Measurements from ENCODE around the gene RWDD4.

Gene RWDD4

DNA sequence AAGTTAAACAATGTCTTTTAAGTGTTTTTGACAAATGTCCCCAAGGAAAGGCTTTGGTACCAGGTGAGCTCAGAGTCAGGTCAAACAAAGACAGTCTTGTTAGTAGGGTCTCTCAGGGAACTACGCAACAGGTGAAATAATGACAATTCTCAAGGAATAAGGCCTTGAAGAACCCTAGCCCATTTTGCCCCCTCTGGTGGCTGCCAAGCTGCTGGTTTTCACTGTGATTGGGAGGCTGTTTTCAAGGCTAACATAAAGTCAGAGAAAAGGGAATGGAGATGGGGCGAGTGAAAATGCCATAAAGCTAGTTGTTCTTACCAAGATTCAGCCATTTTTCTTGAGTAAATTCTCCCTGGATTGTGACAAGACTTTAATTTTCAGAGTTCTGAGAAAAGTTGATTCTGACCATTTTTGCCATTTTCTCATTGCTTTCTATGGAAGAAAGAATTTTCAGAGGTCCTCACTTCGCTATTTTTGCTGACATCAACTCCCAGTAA, 58.7 kb downstream of the RWDD4 start:
- DNase-seq (ENCODE audit: low read depth, low spot score): peak; percentile 41

DNA sequence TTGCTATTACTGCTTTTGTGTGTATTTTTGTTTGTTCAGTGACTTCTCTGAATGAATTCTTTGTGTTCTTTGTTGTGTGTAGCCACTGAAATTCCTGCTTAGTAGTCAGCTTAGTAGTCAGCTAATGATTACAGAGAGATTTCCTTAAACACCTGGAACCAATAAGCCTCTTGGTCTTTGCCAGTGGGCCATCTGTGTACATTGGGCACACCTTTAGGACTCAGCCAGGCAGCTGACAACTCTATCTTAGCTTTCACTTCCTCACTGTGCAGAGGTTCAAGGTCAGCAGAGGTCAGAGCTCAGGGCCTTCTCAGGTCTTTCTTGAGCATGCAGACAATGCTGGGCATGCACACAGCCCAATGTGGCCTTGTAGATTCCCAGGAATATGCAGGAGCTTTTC, 59.3 kb downstream of the RWDD4 start:
- no peak for DNase-seq (ENCODE audit: low read depth, low spot score)

DNA sequence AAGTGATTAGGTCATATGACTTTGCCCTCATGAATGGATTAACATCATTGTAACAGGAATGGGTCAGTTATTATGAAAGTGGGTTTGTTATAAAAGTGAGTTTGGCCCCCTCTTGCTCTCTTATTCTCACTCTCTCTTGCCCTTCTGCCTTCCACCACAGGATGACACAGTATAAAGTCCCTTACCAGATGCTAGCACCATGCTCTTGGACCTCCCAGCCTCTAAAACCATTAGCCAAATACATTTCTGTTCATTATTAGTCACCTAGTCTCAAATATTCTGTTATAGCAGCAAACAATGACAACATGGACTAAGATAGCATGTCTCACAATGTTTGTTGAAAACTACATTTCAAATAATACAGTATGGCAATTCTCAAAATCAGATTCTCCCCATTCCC, 59.7 kb downstream of the RWDD4 start:
- no peak for DNase-seq (ENCODE audit: low read depth, low spot score)

GRCh38 chr4:183596067-183596757, 62.8 kb downstream of the RWDD4 start:
- DNase-seq (ENCODE audit: low read depth, low spot score): peak; percentile 30

DNA sequence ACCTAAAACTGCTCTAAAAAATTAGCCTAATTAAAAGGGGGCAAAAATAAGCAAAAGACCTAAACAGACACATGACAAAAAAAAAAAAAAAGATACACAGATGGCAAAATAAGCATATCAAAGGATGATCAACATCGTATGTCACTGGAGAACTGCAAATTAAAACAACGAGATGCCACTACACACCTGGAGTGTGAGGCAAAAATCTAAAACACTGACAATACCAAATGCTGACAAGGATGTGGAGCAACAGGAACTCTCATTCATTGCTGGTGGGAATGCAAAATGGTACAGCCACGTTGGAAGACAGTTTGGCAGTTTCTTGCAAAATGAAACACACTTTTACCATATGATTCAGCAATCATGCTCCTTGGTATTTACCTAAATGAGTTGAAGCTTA, 64.2 kb downstream of the RWDD4 start:
- no peak for DNase-seq (ENCODE audit: low read depth, low spot score)

DNA sequence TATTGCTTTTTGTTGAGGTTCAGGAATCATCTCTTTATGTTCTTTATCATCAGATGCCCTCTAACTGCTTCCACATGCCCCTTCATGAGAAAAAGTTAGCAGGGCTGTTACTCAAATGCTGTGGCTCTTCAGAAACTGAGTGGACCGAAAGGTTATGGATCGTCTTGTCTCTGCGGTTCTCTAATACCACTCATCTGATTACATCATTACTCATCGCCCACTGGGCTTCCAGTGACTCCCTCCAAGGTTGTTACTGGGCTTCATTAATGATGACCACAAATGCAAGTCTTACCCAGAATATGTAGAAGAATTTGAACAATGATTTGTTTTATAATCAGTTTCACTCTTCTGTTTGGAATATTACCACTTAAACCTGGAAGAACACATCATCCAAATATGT, 67.7 kb downstream of the RWDD4 start:
- no peak for DNase-seq (ENCODE audit: low read depth, low spot score)
